GM12878 (cell line): ENCODE measurements around the gene PCDHGA2. TPM values are rescaled to one million over a fixed set of nuclear protein-coding genes. Genes with fewer than 3 reads are reported as not detected.

Experiments
- ATAC-seq: fragments of 200-7000 bp; cut with Tn5 transposase; 3 replicates; pipeline ENCODE4 v1.9.1; 2020; ENCODE audit warnings: mild to moderate bottlenecking, moderate library complexity
- BruUV-seq: library from RNA; stranded (reverse); fragments of 400-500 nt; replicated peaks from 2 replicates; lab custom pipeline; 2021; lab: Mats Ljungman, UMichigan
- CTCF ChIA-PET: fragments of 300-600 bp; sonication (Branson Sonifier 250); formaldehyde crosslinking; extraction: SDS; loops from one replicate; lab custom pipeline; 2021; ENCODE audit warnings: inconsistent platforms; lab: Yijun Ruan, JAX
- POLR2A ChIA-PET: fragments of 350-600 bp; formaldehyde crosslinking; extraction: SDS; loops from one replicate; lab custom pipeline; 2021; ENCODE audit warnings: inconsistent platforms; lab: Charles Lee
- RAD21 ChIA-PET: fragments of 300-600 bp; sonication (Branson Sonifier 250); formaldehyde crosslinking; loops from one replicate; lab custom pipeline; 2023; ENCODE audit warnings: antibody characterized with exemption; ENCODE audit not compliant: unreplicated experiment; lab: Charles Lee
- SMC1A ChIA-PET: fragments of 300-600 bp; sonication (Branson Sonifier 250); formaldehyde crosslinking; loops from one replicate; lab custom pipeline; 2023; ENCODE audit not compliant: unreplicated experiment, uncharacterized antibody; lab: Charles Lee
- DNase-seq: peaks from one replicate; pipeline ENCODE4 v3.0.0-alpha.2; 2011; ENCODE audit warnings: low read depth, low spot score
- FAIRE-seq: peaks from 3 replicates; lab custom pipeline; 2011; peaks lifted over from hg19 to GRCh38; lab: Jason Lieb, UNC
- H2AFZ ChIP-seq: 2 replicates; pipeline ENCODE4 v1.6.0; 2011; ENCODE audit warnings: low read depth, low read length, control low read depth; ENCODE audit not compliant: control insufficient read depth
- H3K27ac ChIP-seq: 2 replicates; pipeline ENCODE4 v1.5.1; 2011; ENCODE audit warnings: control low read depth; ENCODE audit not compliant: control insufficient read depth, insufficient read depth
- H3K27me3 ChIP-seq, 2 experiments: replicated peaks in 1 of 2; 2 replicates each; pipeline versions ENCODE4 v1.6.0 to v1.6.1; 2011; ENCODE audit warnings: low read length in 1 of 2; ENCODE audit not compliant: control insufficient read depth in 2 of 2, insufficient read depth in 2 of 2
- H3K36me3 ChIP-seq, 2 experiments: 2 replicates each; pipeline ENCODE4 v1.5.1; 2011; ENCODE audit warnings: low read length in 1 of 2; ENCODE audit not compliant: control insufficient read depth in 2 of 2, insufficient read depth in 2 of 2
- H3K4me1 ChIP-seq: 2 replicates; pipeline ENCODE4 v1.6.1; 2011; ENCODE audit warnings: mild to moderate bottlenecking, low read length, moderate library complexity, mixed read lengths; ENCODE audit not compliant: control insufficient read depth, insufficient read depth
- H3K4me2 ChIP-seq: 2 replicates; pipeline ENCODE4 v1.6.0; 2011; ENCODE audit warnings: control low read depth; ENCODE audit not compliant: control insufficient read depth, insufficient read depth
- H3K4me3 ChIP-seq: fragments of 200-600 bp; sonication (generic); 2 replicates; pipeline ENCODE4 v1.5.1; 2016
- H3K79me2 ChIP-seq: 2 replicates; pipeline ENCODE4 v1.6.0; 2011; ENCODE audit warnings: low read length; ENCODE audit not compliant: control insufficient read depth, insufficient read depth
- H3K9ac ChIP-seq: 2 replicates; pipeline ENCODE4 v1.8.0; 2011; ENCODE audit warnings: low read length, control low read depth, mixed read lengths; ENCODE audit not compliant: control insufficient read depth, insufficient read depth
- H3K9me3 ChIP-seq: replicated peaks from 3 replicates; pipeline ENCODE4 v1.5.1; 2011; ENCODE audit warnings: mild to moderate bottlenecking, low read length; ENCODE audit not compliant: control insufficient read depth, insufficient read depth
- H4K20me1 ChIP-seq: 2 replicates; pipeline ENCODE4 v1.6.0; 2011; ENCODE audit not compliant: control insufficient read depth, insufficient read depth
- ATF7 ChIP-seq: fragments of 450-650 bp; IDR thresholded peaks from 2 replicates; pipeline ENCODE4 v1.6.1; 2016; ENCODE audit warnings: low read depth, mild to moderate bottlenecking
- CEBPB ChIP-seq, 2 experiments: fragments of 150-350 bp in 1 of 2; IDR thresholded peaks; 2 replicates each; pipeline ENCODE4 v1.6.1; 2012 to 2014; ENCODE audit warnings: low read depth in 2 of 2, low read length in 2 of 2, borderline replicate concordance in 1 of 2, inconsistent platforms in 1 of 2
- CEBPZ ChIP-seq: fragments of 150-350 bp; IDR thresholded peaks from 2 replicates; pipeline ENCODE4 v1.6.1; 2016; ENCODE audit warnings: low read depth, low read length
- CHD1 ChIP-seq: IDR thresholded peaks from 2 replicates; pipeline ENCODE4 v1.6.1; 2012; ENCODE audit warnings: low read depth, low read length, improper control_type of control experiment
- CREB1 ChIP-seq: IDR thresholded peaks from 2 replicates; pipeline ENCODE4 v1.6.1; 2012; ENCODE audit warnings: low read depth, mild to moderate bottlenecking, inconsistent platforms
- E4F1 ChIP-seq: fragments of 450-650 bp; IDR thresholded peaks from 2 replicates; pipeline ENCODE4 v1.6.1; 2018; ENCODE audit warnings: borderline replicate concordance, mild to moderate bottlenecking; ENCODE audit not compliant: partially characterized antibody
- ETV6 ChIP-seq, 2 experiments: fragments of 450-650 bp in 1 of 2; IDR thresholded peaks in 1 of 2; conservative IDR thresholded peaks in 1 of 2; 2 replicates each; pipeline ENCODE4 v1.6.1; 2014; ENCODE audit warnings: antibody characterized with exemption in 1 of 2, borderline replicate concordance in 1 of 2, low read depth in 1 of 2, mild to moderate bottlenecking in 1 of 2, moderate library complexity in 1 of 2
- FOXK2 ChIP-seq: fragments of 450-650 bp; IDR thresholded peaks from 2 replicates; pipeline ENCODE4 v1.6.1; 2017; ENCODE audit warnings: mild to moderate bottlenecking, moderate library complexity
- NBN ChIP-seq: fragments of 450-650 bp; IDR thresholded peaks from 2 replicates; pipeline ENCODE4 v1.6.1; 2016
- PAX5 ChIP-seq: IDR thresholded peaks from 2 replicates; pipeline ENCODE4 v1.6.1; 2011; ENCODE audit warnings: low read depth, low read length, borderline replicate concordance
- SIX5 ChIP-seq: IDR thresholded peaks from 2 replicates; pipeline ENCODE4 v1.6.1; 2011; ENCODE audit warnings: mild to moderate bottlenecking, low read depth, low read length, moderate library complexity; ENCODE audit not compliant: severe bottlenecking
- TCF3 ChIP-seq: IDR thresholded peaks from 2 replicates; pipeline ENCODE4 v1.6.1; 2012; ENCODE audit warnings: low read depth, mild to moderate bottlenecking, low read length, borderline replicate concordance; ENCODE audit not compliant: insufficient read depth
- YY1 ChIP-seq: IDR thresholded peaks from 2 replicates; pipeline ENCODE4 v1.6.1; 2011; ENCODE audit warnings: low read depth, mild to moderate bottlenecking, low read length
- ZNF207 ChIP-seq: fragments of 450-650 bp; IDR thresholded peaks from 2 replicates; pipeline ENCODE4 v1.6.1; 2014; ENCODE audit warnings: antibody characterized with exemption, mild to moderate bottlenecking, borderline replicate concordance
- WGBS: methylation state at CpG from one replicate; pipeline ENCODE4 v1.1.6; 2016; ENCODE audit warnings: low lambda C conversion rate; ENCODE audit not compliant: insufficient replicate concordance, insufficient coverage; ENCODE audit errors: missing lambda C conversion rate; 5-methylcytosine and 5-hydroxymethylcytosine counted together
- in situ Hi-C: fragments of 300-500 bp; cut with MboI; formaldehyde crosslinking; loops from 9 replicates; pipeline ENCODE4 v1.14.3; 2018; ENCODE audit warnings: mixed read lengths
- intact Hi-C: fragments of 100-400 bp; cut with micrococcal nuclease; formaldehyde crosslinking; loops from one replicate; pipeline ENCODE4 v1.14.2; 2022; ENCODE audit not compliant: unreplicated experiment
- polyA plus RNA-seq, 11 experiments: library from polyadenylated mRNA; depleted of rRNA in 4 of 11; unstranded in 6 of 11; stranded (reverse) in 5 of 11; fragments of >200 nt; fragmentation: Nextera tagmentation in 4 of 11; fragmentation: Illumina TruSeq in 1 of 11; extraction: Ambion mirVana in 4 of 11; extraction: Trizol in 1 of 11; gene quantifications; 1 replicate in 1 of 11; 2 replicates in 10 of 11; pipeline versions ENCODE4 v1.2.1 to v1.2.3, GENCODE V29; 2011 to 2016; ENCODE audit warnings: inconsistent platforms in 2 of 11, missing spikeins in 2 of 11, low read depth in 1 of 11
- total RNA-seq, 4 experiments: library from RNA; depleted of rRNA in 3 of 4; stranded (reverse); fragments of >200 nt in 3 of 4; fragmentation: Illumina TruSeq in 1 of 4; extraction: Trizol in 1 of 4; gene quantifications; 2 replicates each; pipeline versions ENCODE4 v1.2.1 to v1.2.3, GENCODE V29; 2013 to 2021

PCDHGA2 gene
- total and polyA plus RNA-seq, 10 of the 15 experiments (the other 5 are each of a cell fraction or from before 2014, with no cell fraction given), result 0.03 to 0.11 (median 0.05) TPM; not detected in 4

DNA sequence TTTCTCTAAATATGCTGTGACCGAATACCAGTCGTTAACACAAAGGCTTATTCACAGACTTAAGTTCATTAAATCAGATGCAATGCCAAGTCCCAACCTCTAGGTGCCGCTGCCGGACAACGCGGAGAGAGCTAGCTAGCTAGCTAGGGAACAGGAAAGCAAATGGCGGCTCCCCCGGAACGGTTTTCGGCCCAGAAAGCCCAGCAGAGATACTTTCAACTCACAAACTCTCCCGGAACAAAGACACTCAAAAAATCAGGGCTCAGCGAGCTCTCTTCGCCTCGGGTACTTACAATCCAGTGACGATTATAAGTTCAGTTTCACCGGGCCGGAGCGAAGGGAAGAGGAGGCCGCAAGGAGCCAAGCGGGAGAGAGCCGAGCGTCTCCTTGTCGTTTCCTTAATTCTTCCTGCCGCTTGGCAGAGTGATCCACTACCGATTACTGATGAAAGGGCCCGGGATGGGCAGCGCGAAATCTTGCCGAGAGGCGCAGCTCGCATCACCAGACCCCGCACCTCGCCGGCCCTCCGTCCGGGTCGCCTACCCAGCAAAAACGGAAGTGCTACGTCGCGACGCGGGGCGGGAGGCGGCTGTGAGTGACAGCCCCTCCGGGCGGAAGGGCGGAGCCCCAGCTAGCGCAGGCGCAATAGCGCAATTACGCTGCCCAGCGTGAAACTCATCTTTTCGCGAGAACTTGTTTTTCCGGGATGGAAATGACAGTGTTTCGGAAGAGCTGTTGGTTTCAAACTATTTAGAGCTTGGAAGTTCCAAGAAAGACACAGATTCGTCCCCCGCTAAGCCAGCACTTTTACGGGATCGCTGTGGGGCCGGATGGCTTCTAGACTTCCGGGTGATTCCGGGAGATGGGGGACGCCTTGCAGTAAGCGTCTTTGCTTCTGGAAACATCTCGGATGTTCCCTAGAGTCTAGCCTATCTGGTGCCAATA lies 18.1 kb upstream of the PCDHGA2 start, which contains the start of gene TAF7:
TSS of gene TAF7 (minus strand) at position 560 of the 945 bp plus-strand sequence. CDS start 740 bp downstream, outside the sequence.
- no peaks in the 10 kb centered on the region for H3K4me1 ChIP-seq
- H3K9me3 ChIP-seq, result peaks cover 26% of the 10 kb centered on the region
- peak within 1 kb of the TSS; percentile 96 for H3K9ac ChIP-seq
- H3K27ac ChIP-seq, result peak within 1 kb of the TSS; percentile 96
- ChIA-PET RAD21 (interaction anchor here (1.0 to 2.7 kb wide), 6 partner anchors 50 to 244 kb away, joined by 3 to 17 read pairs (median 4); partner anchors contain the start of genes PCDHGA10, PCDHGA11, PCDHGB3 and PCDHGB7), CTCF (interaction anchor here (0.5 to 3.1 kb wide), 31 partner anchors 10 to 272 kb away, joined by 3 to 21 read pairs (median 5); partner anchors contain the start of genes PCDHB13, PCDHGA1, PCDHGA10 and PCDHGA11), POLR2A (interaction anchor here (0.5 to 1.6 kb wide), 5 partner anchors 14 to 673 kb away, joined by 3 to 7 read pairs (median 4); partner anchors contain the start of genes HDAC3, IK, NDUFA2 and PCDHGB3), SMC1A (interaction anchor here (0.9 to 1.8 kb wide), 7 partner anchors 8 to 272 kb away, joined by 3 to 12 read pairs (median 4); partner anchors contain the start of gene PCDHGA11)
- no peaks in the 10 kb centered on the region for H3K27me3 ChIP-seq
- H4K20me1 ChIP-seq, result no peaks in the 10 kb centered on the region
- BruUV-seq, result TSS peak; percentile 83
- FAIRE-seq (peak; percentile 75), ATAC-seq (peak; percentile 96), DNase-seq (peak; percentile 72)
- peak within 1 kb of the TSS; percentile 68 for H3K4me2 ChIP-seq
- peak within 1 kb of the TSS; percentile 81 for H3K4me3 ChIP-seq
- intact Hi-C loops, result loop anchor here (2.0 kb wide), 2 partner anchors 92 to 244 kb away; partner anchors contain the start of gene PCDHGA10
- H3K36me3 ChIP-seq, result 0 out of 4 replicates have a peak, but pooled peaks cover 0 to 4% of the 10 kb centered on the region in 2 experiments
- H2AFZ ChIP-seq, result peak within 1 kb of the TSS; percentile 100
- in situ Hi-C loops, result loop anchor here (10.0 kb wide), 1 partner anchor 244 kb away; no protein-coding TSS in a partner anchor
- WGBS, result under 1% methylated on average over 67 of the region's 67 CpGs
- peaks cover 23% of the 10 kb centered on the region for H3K79me2 ChIP-seq
- TF ChIP-seq YY1 (peak; percentile 98), CEBPB (IDR thresholded peaks at IDR 0.05; ENCODE audit: borderline replicate concordance in 1 of 2, low read depth in 2 of 2, low read length in 2 of 2) (no peak), ATF7 (0 out of 2 replicates have a peak, but pooled peaks have one; percentile 15), ETV6 (conservative IDR thresholded peaks at IDR 0.05 in 1 of 2, IDR thresholded peaks at IDR 0.05 in 1 of 2; ENCODE audit: borderline replicate concordance in 1 of 2, low read depth in 1 of 2) (peak in 1 of 2 experiments; percentile 78; a peak in 2 of 4 replicates), CREB1 (peak; percentile 87), PAX5 (no peak; the same call in 1 of the 2 replicates), FOXK2 (no peak), ZNF207 (peak; percentile 68; the same call in 1 of the 2 replicates), CEBPZ (no peak), SIX5 (no peak), E4F1 (peak; percentile 61), CHD1 (no peak), TCF3 (no peak), NBN (peak; percentile 57; the same call in 1 of the 2 replicates)
